ENCODE data around the gene ZBTB40. TPM values are rescaled to one million over a fixed set of nuclear protein-coding genes. Genes with fewer than 3 reads are reported as not detected.

Gene ZBTB40
- total and polyA plus RNA-seq, 4 donors: 2.1 to 11.2 (median 4.6) TPM

DNA sequence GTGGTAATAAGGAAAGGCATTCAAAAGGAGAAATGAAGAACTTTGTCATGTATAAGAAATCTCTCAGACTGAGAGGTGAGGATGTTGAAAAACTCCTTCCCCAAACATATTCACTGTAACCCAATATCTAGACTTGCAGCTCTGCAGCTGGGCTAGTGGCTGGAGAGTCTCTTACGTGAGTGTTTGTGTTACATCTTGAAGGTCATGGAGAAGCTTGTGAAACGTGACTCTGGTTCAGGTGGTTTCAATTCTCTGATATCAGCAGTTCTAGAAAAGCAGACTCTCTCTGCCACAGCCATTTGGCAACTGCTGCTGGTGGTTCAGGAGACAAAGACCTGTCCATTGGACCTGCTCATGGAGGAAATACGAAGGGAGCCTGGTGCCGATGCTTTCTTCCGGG lies 56.7 kb downstream of the ZBTB40 start:
- TF ChIP-seq FOXA2 (IDR thresholded peaks at IDR 0.05) (no peak), EGR1 (IDR thresholded peaks at IDR 0.05; ENCODE audit: low read depth in 2 of 2) (no peak)
- H3K36me3 ChIP-seq (ENCODE audit: control insufficient read depth in 4 of 4, insufficient read depth in 3 of 4, low read depth in 1 of 4, low read length in 3 of 4): peaks cover 12 to 69% (median 42%) of the 10 kb centered on the region in 4 donors
- no peak for DNase-seq (ENCODE audit: low spot score)

DNA sequence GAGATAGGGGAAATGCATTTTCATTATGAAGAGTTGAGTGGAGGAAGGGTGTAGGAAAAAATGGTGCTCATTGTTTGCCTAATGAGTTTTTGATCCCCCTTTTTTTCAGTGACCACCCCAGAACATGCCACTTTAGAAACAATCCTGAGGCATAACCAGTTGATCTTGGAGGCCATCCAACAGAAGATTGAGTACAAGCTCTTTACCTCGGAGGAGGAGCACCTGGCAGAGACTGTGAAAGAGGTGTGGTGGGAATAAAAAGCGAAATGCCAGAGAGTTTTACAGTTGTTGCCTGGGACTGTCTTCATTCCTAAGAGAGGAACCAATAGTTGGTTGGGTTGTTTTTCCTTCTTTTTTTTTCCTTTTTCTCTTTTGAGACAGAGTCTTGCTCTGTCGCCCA lies 57.3 kb downstream of the ZBTB40 start:
- Histone ChIP-seq H3K9me3 (ENCODE audit: control insufficient read depth in 4 of 4, low read length in 3 of 4) (no peaks in the 10 kb centered on the region), H3K27me3 (ENCODE audit: control insufficient read depth in 4 of 4, insufficient read depth in 4 of 4, low read length in 3 of 4) (no peaks in the 10 kb centered on the region), H3K4me1 (ENCODE audit: control insufficient read depth in 4 of 4, insufficient read depth in 4 of 4, low read length in 3 of 4) (peaks cover 0 to 6% (median 0%) of the 10 kb centered on the region in 4 donors), H3K36me3 (ENCODE audit: control insufficient read depth in 4 of 4, insufficient read depth in 3 of 4, low read depth in 1 of 4, low read length in 3 of 4) (peaks cover 12 to 73% (median 43%) of the 10 kb centered on the region in 4 donors), H3K4me3 (ENCODE audit: low read depth in 1 of 3, low read length in 3 of 3) (no peak overlapping the region), H3K27ac (ENCODE audit: low read depth in 1 of 2, low read length in 2 of 2) (no peak overlapping the region), H3K9ac (ENCODE audit: low read depth in 1 of 2, low read length in 2 of 2) (no peak overlapping the region)
- WGBS: 83% methylated on average over 3 of the region's 3 CpGs
- TF ChIP-seq RXRA (IDR thresholded peaks at IDR 0.05) (no peak), RAD21 (IDR thresholded peaks at IDR 0.05) (no peak), GABPA (IDR thresholded peaks at IDR 0.05 in 1 of 2, conservative IDR thresholded peaks at IDR 0.05 in 1 of 2) (no peak), ATF3 (IDR thresholded peaks at IDR 0.05) (no peak), MAX (IDR thresholded peaks at IDR 0.05) (no peak), HNF4A (conservative IDR thresholded peaks at IDR 0.05) (no peak), FOXA2 (IDR thresholded peaks at IDR 0.05) (no peak), SP1 (IDR thresholded peaks at IDR 0.05) (no peak), NR2F2 (IDR thresholded peaks at IDR 0.05) (no peak), TAF1 (conservative IDR thresholded peaks at IDR 0.05) (no peak), HNF4G (IDR thresholded peaks at IDR 0.05) (no peak)
- TF ChIP-seq, protein P1, sequence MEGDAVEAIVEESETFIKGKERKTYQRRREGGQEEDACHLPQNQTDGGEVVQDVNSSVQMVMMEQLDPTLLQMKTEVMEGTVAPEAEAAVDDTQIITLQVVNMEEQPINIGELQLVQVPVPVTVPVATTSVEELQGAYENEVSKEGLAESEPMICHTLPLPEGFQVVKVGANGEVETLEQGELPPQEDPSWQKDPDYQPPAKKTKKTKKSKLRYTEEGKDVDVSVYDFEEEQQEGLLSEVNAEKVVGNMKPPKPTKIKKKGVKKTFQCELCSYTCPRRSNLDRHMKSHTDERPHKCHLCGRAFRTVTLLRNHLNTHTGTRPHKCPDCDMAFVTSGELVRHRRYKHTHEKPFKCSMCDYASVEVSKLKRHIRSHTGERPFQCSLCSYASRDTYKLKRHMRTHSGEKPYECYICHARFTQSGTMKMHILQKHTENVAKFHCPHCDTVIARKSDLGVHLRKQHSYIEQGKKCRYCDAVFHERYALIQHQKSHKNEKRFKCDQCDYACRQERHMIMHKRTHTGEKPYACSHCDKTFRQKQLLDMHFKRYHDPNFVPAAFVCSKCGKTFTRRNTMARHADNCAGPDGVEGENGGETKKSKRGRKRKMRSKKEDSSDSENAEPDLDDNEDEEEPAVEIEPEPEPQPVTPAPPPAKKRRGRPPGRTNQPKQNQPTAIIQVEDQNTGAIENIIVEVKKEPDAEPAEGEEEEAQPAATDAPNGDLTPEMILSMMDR (IDR thresholded peaks at IDR 0.05; ENCODE audit: low read depth, low read length, missing input control): no peak
- no peak for DNase-seq (ENCODE audit: low spot score)

More for the DNA sequence above, 56.7 kb downstream of the ZBTB40 start:
- no peaks in the 10 kb centered on the region for H3K9me3 ChIP-seq (ENCODE audit: control insufficient read depth in 4 of 4, low read length in 3 of 4)
- no peak overlapping the region for H3K27ac ChIP-seq (ENCODE audit: low read depth in 1 of 2, low read length in 2 of 2)
- no peaks in the 10 kb centered on the region for H3K27me3 ChIP-seq (ENCODE audit: control insufficient read depth in 4 of 4, insufficient read depth in 4 of 4, low read length in 3 of 4)
- H3K4me3 ChIP-seq (ENCODE audit: low read depth in 1 of 3, low read length in 3 of 3): no peak overlapping the region
- H3K9ac ChIP-seq (ENCODE audit: low read depth in 1 of 2, low read length in 2 of 2): no peak overlapping the region
- peaks cover 0 to 8% (median 3%) of the 10 kb centered on the region in 4 donors for H3K4me1 ChIP-seq (ENCODE audit: control insufficient read depth in 4 of 4, insufficient read depth in 4 of 4, low read length in 3 of 4)
- 85% methylated on average over 5 of the region's 5 CpGs for WGBS

DNA sequence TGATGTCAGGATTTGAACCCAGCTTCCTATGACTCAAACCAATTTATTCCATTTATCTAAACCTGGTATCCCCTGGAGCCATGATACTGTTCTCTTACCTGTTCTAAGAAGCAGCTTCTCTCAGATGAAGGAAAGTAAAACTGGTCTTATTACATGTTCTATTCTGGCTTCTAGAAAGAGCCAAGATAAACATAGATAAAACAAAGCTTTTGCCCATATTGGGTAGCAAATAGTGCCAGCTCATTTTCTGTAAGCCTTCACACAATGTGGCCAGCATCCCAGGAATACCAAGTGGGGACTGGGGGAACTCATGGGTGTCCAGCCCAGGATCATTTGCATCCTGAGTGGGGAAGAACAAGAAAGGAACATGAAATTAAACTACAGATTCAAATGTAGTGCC lies 58.2 kb downstream of the ZBTB40 start:
- Histone ChIP-seq H3K27me3 (ENCODE audit: control insufficient read depth in 4 of 4, insufficient read depth in 4 of 4, low read length in 3 of 4) (no peaks in the 10 kb centered on the region), H3K36me3 (ENCODE audit: control insufficient read depth in 4 of 4, insufficient read depth in 3 of 4, low read depth in 1 of 4, low read length in 3 of 4) (peaks cover 12 to 81% (median 49%) of the 10 kb centered on the region in 4 donors), H3K4me3 (ENCODE audit: low read depth in 1 of 3, low read length in 3 of 3) (no peak overlapping the region), H3K27ac (ENCODE audit: low read depth in 1 of 2, low read length in 2 of 2) (no peak overlapping the region), H3K4me1 (ENCODE audit: control insufficient read depth in 4 of 4, insufficient read depth in 4 of 4, low read length in 3 of 4) (no peaks in the 10 kb centered on the region), H3K9me3 (ENCODE audit: control insufficient read depth in 4 of 4, low read length in 3 of 4) (no peaks in the 10 kb centered on the region), H3K9ac (ENCODE audit: low read depth in 1 of 2, low read length in 2 of 2) (no peak overlapping the region)
- DNase-seq (ENCODE audit: low spot score): no peak
- TF ChIP-seq GABPA (IDR thresholded peaks at IDR 0.05 in 1 of 2, conservative IDR thresholded peaks at IDR 0.05 in 1 of 2) (no peak), FOXA2 (IDR thresholded peaks at IDR 0.05) (no peak), SP1 (IDR thresholded peaks at IDR 0.05) (no peak), RXRA (IDR thresholded peaks at IDR 0.05) (no peak), HNF4G (IDR thresholded peaks at IDR 0.05) (no peak), EGR1 (IDR thresholded peaks at IDR 0.05; ENCODE audit: low read depth in 2 of 2) (no peak), TAF1 (conservative IDR thresholded peaks at IDR 0.05) (no peak), FOXA1 (IDR thresholded peaks at IDR 0.05) (no peak), HNF4A (conservative IDR thresholded peaks at IDR 0.05) (no peak), ATF3 (IDR thresholded peaks at IDR 0.05) (no peak), JUND (IDR thresholded peaks at IDR 0.05) (no peak), YY1 (IDR thresholded peaks at IDR 0.05) (no peak), NR2F2 (IDR thresholded peaks at IDR 0.05) (no peak), ZBTB33 (IDR thresholded peaks at IDR 0.05) (no peak)
- TF ChIP-seq, protein P2, sequence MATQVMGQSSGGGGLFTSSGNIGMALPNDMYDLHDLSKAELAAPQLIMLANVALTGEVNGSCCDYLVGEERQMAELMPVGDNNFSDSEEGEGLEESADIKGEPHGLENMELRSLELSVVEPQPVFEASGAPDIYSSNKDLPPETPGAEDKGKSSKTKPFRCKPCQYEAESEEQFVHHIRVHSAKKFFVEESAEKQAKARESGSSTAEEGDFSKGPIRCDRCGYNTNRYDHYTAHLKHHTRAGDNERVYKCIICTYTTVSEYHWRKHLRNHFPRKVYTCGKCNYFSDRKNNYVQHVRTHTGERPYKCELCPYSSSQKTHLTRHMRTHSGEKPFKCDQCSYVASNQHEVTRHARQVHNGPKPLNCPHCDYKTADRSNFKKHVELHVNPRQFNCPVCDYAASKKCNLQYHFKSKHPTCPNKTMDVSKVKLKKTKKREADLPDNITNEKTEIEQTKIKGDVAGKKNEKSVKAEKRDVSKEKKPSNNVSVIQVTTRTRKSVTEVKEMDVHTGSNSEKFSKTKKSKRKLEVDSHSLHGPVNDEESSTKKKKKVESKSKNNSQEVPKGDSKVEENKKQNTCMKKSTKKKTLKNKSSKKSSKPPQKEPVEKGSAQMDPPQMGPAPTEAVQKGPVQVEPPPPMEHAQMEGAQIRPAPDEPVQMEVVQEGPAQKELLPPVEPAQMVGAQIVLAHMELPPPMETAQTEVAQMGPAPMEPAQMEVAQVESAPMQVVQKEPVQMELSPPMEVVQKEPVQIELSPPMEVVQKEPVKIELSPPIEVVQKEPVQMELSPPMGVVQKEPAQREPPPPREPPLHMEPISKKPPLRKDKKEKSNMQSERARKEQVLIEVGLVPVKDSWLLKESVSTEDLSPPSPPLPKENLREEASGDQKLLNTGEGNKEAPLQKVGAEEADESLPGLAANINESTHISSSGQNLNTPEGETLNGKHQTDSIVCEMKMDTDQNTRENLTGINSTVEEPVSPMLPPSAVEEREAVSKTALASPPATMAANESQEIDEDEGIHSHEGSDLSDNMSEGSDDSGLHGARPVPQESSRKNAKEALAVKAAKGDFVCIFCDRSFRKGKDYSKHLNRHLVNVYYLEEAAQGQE (IDR thresholded peaks at IDR 0.05): no peak
